ENCODE measurements around the gene TCFL5.

DNA sequence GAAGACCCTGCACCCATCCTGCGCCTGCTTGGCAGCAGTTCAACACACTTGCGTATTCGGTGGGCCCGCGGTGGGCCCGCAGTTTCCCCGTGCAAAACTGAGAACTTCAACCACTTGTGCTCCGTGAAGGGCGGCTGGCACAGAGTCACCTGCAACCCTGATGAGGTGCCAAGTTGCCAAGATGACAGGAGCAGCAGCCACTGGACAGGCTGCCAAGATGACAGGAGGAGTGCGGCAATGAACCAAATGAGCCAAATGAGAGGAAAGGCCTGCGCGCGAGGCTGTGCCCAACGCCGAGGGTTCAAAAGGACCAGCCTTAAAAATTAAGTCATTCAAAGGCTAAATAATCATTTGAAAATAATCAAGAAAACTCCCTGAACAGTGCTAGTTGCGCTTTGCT, 44.6 kb upstream of the TCFL5 start:
- no peak for TF ChIP-seq CTCF (IDR thresholded peaks at IDR 0.05; ENCODE audit: low read length)
- TF ChIP-seq EZH2 (optimal IDR thresholded peaks at IDR 0.05; ENCODE audit: low read depth, low read length) = no peak
- TF ChIP-seq EZH2phosphoT487 (IDR thresholded peaks at IDR 0.05; ENCODE audit: low read length) = no peak
